Vagina (tissue), 2 donors: ENCODE results near the gene RNF217.

Source experiments
- CTCF ChIP-seq, 3 experiments: fragments of 450-650 bp in 2 of 3; fragments of 200-600 bp in 1 of 3; sonication (generic) in 1 of 3; IDR thresholded peaks; one replicate each; pipeline ENCODE4 v1.5.1; 2017 to 2019; ENCODE audit warnings: antibody characterized with exemption in 3 of 3, mild to moderate bottlenecking in 2 of 3, moderate library complexity in 2 of 3
- POLR2A ChIP-seq, 2 donors: fragments of 450-650 bp; IDR thresholded peaks; one replicate each; pipeline ENCODE4 v1.6.1; 2017; ENCODE audit warnings: antibody characterized with exemption in 2 of 2, mild to moderate bottlenecking in 2 of 2, moderate library complexity in 2 of 2

GRCh38 chr6:125123468-125124048 lies 161.3 kb downstream of the RNF217 start:
- TF ChIP-seq CTCF (IDR thresholded peaks at IDR 0.05) (no peak), POLR2A (IDR thresholded peaks at IDR 0.05) (no peak)
